GM10248 (cell line): ENCODE data around the gene FLRT2.

Experiments
- CTCF ChIA-PET: fragments of 300-600 bp; sonication (Branson Sonifier 250); formaldehyde crosslinking; extraction: SDS; loops from one replicate; lab custom pipeline; 2021; ENCODE audit warnings: antibody characterized with exemption; lab: Yijun Ruan, JAX
- POLR2A ChIA-PET: fragments of 350-650 bp; sonication (Branson Sonifier 250); formaldehyde crosslinking; extraction: SDS; loops from one replicate; lab custom pipeline; 2020; ENCODE audit warnings: antibody characterized with exemption; lab: Yijun Ruan, JAX
- DNase-seq: peaks from one replicate; pipeline ENCODE4 v3.0.0; 2012; ENCODE audit errors: extremely low spot score
- TF ChIP-seq, protein P1 (sequence below): IDR thresholded peaks from 2 replicates; pipeline ENCODE4 v1.5.1; 2012; ENCODE audit warnings: mild to moderate bottlenecking, low read depth; ENCODE audit errors: extremely low read depth, missing control alignments, control extremely low read depth

Gene FLRT2

GRCh38 chr14:85604021-85604420 lies 74.1 kb downstream of the FLRT2 start:
- no peak for DNase-seq
- POLR2A ChIA-PET, result no interaction called here
- CTCF ChIA-PET, result no interaction called here
- TF ChIP-seq, protein P1, sequence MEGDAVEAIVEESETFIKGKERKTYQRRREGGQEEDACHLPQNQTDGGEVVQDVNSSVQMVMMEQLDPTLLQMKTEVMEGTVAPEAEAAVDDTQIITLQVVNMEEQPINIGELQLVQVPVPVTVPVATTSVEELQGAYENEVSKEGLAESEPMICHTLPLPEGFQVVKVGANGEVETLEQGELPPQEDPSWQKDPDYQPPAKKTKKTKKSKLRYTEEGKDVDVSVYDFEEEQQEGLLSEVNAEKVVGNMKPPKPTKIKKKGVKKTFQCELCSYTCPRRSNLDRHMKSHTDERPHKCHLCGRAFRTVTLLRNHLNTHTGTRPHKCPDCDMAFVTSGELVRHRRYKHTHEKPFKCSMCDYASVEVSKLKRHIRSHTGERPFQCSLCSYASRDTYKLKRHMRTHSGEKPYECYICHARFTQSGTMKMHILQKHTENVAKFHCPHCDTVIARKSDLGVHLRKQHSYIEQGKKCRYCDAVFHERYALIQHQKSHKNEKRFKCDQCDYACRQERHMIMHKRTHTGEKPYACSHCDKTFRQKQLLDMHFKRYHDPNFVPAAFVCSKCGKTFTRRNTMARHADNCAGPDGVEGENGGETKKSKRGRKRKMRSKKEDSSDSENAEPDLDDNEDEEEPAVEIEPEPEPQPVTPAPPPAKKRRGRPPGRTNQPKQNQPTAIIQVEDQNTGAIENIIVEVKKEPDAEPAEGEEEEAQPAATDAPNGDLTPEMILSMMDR, result no peak

GRCh38 chr14:85604714-85605113 lies 74.8 kb downstream of the FLRT2 start:
- DNase-seq, result no peak
- ChIA-PET CTCF (interaction anchor here (1.1 kb wide), 1 partner anchor 10 kb away, joined by 3 read pairs; no protein-coding TSS in a partner anchor), POLR2A (no interaction called here)
- TF ChIP-seq, protein P1, result no peak

DNA sequence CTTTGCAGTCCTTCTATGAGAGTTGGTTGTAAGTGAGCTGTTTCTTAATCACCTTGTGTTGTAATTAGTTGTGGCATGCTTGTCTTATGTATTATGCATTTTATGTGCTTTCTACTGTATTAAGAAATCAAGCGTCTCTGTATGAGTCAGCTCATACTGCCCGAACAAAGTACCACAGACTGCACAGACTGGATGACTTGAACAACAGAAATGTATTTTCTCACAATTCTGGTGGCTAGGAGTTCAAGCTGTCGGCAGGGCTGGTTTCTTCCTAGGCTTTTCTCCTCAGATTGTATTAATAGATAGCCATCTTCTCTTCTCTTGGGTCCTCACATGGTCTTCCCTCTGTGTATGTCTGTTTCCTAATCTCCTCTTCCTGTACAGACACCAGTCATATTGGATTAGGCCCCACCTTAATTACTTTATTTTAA lies 77.7 kb downstream of the FLRT2 start:
- DNase-seq, result no peak
- TF ChIP-seq, protein P1, result no peak
- CTCF ChIA-PET, result interaction anchor here (1.2 kb wide), 1 partner anchor 10 kb away, joined by 3 read pairs; no protein-coding TSS in a partner anchor
- POLR2A ChIA-PET, result no interaction called here

GRCh38 chr14:85613496-85613895 lies 83.6 kb downstream of the FLRT2 start:
- ChIA-PET CTCF (interaction anchor here (1.6 kb wide), 1 partner anchor 20 kb away, joined by 5 read pairs; no protein-coding TSS in a partner anchor), POLR2A (no interaction called here)
- TF ChIP-seq, protein P1, result no peak

DNA sequence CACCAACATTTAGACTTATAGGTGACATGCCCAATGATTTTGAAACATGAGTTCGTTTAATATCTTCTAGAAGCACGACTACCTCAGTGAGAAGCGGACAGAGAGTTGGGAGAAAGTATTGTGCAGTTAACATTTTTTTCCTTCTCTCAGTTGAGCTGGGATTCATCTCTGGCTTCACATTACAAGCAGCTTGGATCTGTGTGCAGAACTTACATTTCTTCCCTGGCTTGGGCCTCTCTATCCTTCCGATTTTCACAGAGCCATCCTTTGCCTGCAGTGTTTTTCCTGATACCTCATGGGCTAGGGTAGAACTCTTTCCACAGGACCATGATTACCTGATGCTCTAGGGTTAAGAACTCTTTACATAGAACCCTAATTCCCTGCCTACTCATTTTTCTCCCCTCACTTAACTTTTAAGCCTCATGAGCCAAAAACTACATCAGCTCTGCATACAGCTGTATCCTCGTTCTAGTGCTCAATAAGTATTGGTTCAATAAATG lies 86.5 kb downstream of the FLRT2 start:
- ChIA-PET POLR2A (no interaction called here), CTCF (interaction anchor here (1.3 kb wide), 1 partner anchor 8 kb away, joined by 3 read pairs; no protein-coding TSS in a partner anchor)
- DNase-seq, result no peak
- TF ChIP-seq, protein P1, result no peak

More at GRCh38 chr14:85613496-85613895, 83.6 kb downstream of the FLRT2 start:
- DNase-seq, result no peak

DNA sequence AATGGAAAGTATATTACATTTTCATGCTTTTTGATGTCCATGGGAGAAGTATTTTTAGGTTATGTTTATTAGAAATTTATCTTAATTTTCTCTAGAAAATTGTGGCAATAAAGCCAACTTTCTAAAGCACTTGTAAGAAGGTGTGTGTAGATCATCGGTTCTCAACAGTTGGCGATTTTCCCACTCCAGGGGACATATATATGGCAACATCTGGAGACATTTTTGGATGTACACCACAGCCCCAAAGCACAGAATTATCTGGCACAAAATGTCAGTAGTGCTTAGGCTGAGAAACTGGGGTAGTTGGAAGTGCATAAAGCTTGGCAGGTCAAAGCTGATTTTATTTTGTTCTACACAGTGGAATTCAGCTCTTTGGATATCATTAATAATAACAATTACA lies 86.9 kb downstream of the FLRT2 start:
- CTCF ChIA-PET, result interaction anchor here (1.3 kb wide), 1 partner anchor 9 kb away, joined by 3 read pairs; no protein-coding TSS in a partner anchor
- TF ChIP-seq, protein P1, result no peak
- DNase-seq, result no peak
- POLR2A ChIA-PET, result no interaction called here

- TF ChIP-seq, protein P1, result no peak
- ChIA-PET POLR2A (no interaction called here), CTCF (interaction anchor here (1.3 kb wide), 1 partner anchor 10 kb away, joined by 3 read pairs; no protein-coding TSS in a partner anchor)
- DNase-seq, result no peak
These were observed 87.8 kb downstream of the FLRT2 start for GRCh38 chr14:85617791-85618190.
